ENCODE results near the gene MS4A10.

MS4A10 gene

GRCh38 chr11:60786811-60787567 lies 1.9 kb downstream of the MS4A10 start:
- WGBS, 2 experiments (ENCODE audit: insufficient coverage in 2 of 2): 78 to 93% methylated on average over 5 to 11 of the region's 15 CpGs
- Histone ChIP-seq H3K36me3 (ENCODE audit: control insufficient read depth, insufficient read depth, low read length) (no peaks in the 10 kb centered on the region), H3K27ac (ENCODE audit: low read depth, low read length, severe bottlenecking) (no peak overlapping the region), H3K9me3 (ENCODE audit: control insufficient read depth, low read length) (peaks cover 11% of the 10 kb centered on the region), H3K4me1 (ENCODE audit: control insufficient read depth, insufficient read depth, low read length, poor library complexity, severe bottlenecking) (no peaks in the 10 kb centered on the region), H3K4me3 (ENCODE audit: extremely low read depth, insufficient read depth, low read length, poor library complexity, severe bottlenecking) (no peak overlapping the region)

- peaks cover 12% of the 10 kb centered on the region for H3K9me3 ChIP-seq (ENCODE audit: control insufficient read depth, low read length)
- H3K4me1 ChIP-seq (ENCODE audit: control insufficient read depth, insufficient read depth, low read length, poor library complexity, severe bottlenecking): no peaks in the 10 kb centered on the region
- H3K36me3 ChIP-seq (ENCODE audit: control insufficient read depth, insufficient read depth, low read length): no peaks in the 10 kb centered on the region
- no peak overlapping the region for H3K4me3 ChIP-seq (ENCODE audit: extremely low read depth, insufficient read depth, low read length, poor library complexity, severe bottlenecking)
- 91 to 93% methylated on average over 4 to 7 of the region's 7 CpGs for WGBS, 2 experiments (ENCODE audit: insufficient coverage in 2 of 2)
- no peak overlapping the region for H3K27ac ChIP-seq (ENCODE audit: low read depth, low read length, severe bottlenecking)
Measured at GRCh38 chr11:60788401-60789125, 3.4 kb downstream of the MS4A10 start.

GRCh38 chr11:60790726-60791125 lies 5.6 kb downstream of the MS4A10 start:
- Histone ChIP-seq H3K27ac (ENCODE audit: low read depth, low read length, severe bottlenecking) (no peak overlapping the region), H3K36me3 (ENCODE audit: control insufficient read depth, insufficient read depth, low read length) (no peaks in the 10 kb centered on the region), H3K4me1 (ENCODE audit: control insufficient read depth, insufficient read depth, low read length, poor library complexity, severe bottlenecking) (no peaks in the 10 kb centered on the region), H3K9me3 (ENCODE audit: control insufficient read depth, low read length) (peaks cover 12% of the 10 kb centered on the region), H3K4me3 (ENCODE audit: extremely low read depth, insufficient read depth, low read length, poor library complexity, severe bottlenecking) (no peak overlapping the region)
- 86 to 94% methylated on average over 1 to 3 of the region's 3 CpGs for WGBS, 2 experiments (ENCODE audit: insufficient coverage in 2 of 2)

GRCh38 chr11:60791153-60791933 lies 6.2 kb downstream of the MS4A10 start:
- H3K36me3 ChIP-seq (ENCODE audit: control insufficient read depth, insufficient read depth, low read length): no peaks in the 10 kb centered on the region
- no peak overlapping the region for H3K4me3 ChIP-seq (ENCODE audit: extremely low read depth, insufficient read depth, low read length, poor library complexity, severe bottlenecking)
- H3K9me3 ChIP-seq (ENCODE audit: control insufficient read depth, low read length): peaks cover 12% of the 10 kb centered on the region
- no peak overlapping the region for H3K27ac ChIP-seq (ENCODE audit: low read depth, low read length, severe bottlenecking)
- 83 to 86% methylated on average over 1 to 2 of the region's 4 CpGs for WGBS, 2 experiments (ENCODE audit: insufficient coverage in 2 of 2)
- H3K4me1 ChIP-seq (ENCODE audit: control insufficient read depth, insufficient read depth, low read length, poor library complexity, severe bottlenecking): no peaks in the 10 kb centered on the region

GRCh38 chr11:60792521-60792920 lies 7.4 kb downstream of the MS4A10 start:
- peaks cover 12% of the 10 kb centered on the region for H3K9me3 ChIP-seq (ENCODE audit: control insufficient read depth, low read length)
- H3K36me3 ChIP-seq (ENCODE audit: control insufficient read depth, insufficient read depth, low read length): no peaks in the 10 kb centered on the region
- no peak overlapping the region for H3K4me3 ChIP-seq (ENCODE audit: extremely low read depth, insufficient read depth, low read length, poor library complexity, severe bottlenecking)
- no peak overlapping the region for H3K27ac ChIP-seq (ENCODE audit: low read depth, low read length, severe bottlenecking)
- 72 to 80% methylated on average over 3 of the region's 3 CpGs for WGBS, 2 experiments (ENCODE audit: insufficient coverage in 2 of 2)
- no peaks in the 10 kb centered on the region for H3K4me1 ChIP-seq (ENCODE audit: control insufficient read depth, insufficient read depth, low read length, poor library complexity, severe bottlenecking)

- Histone ChIP-seq H3K9me3 (ENCODE audit: control insufficient read depth, low read length) (peaks cover 12% of the 10 kb centered on the region), H3K36me3 (ENCODE audit: control insufficient read depth, insufficient read depth, low read length) (no peaks in the 10 kb centered on the region), H3K27ac (ENCODE audit: low read depth, low read length, severe bottlenecking) (no peak overlapping the region), H3K4me3 (ENCODE audit: extremely low read depth, insufficient read depth, low read length, poor library complexity, severe bottlenecking) (no peak overlapping the region), H3K4me1 (ENCODE audit: control insufficient read depth, insufficient read depth, low read length, poor library complexity, severe bottlenecking) (no peaks in the 10 kb centered on the region)
- WGBS, 2 experiments (ENCODE audit: insufficient coverage in 2 of 2): 87% methylated on average over 5 of the region's 6 CpGs
Measured at GRCh38 chr11:60795291-60795690, 10.2 kb downstream of the MS4A10 start.

- Histone ChIP-seq H3K9me3 (ENCODE audit: control insufficient read depth, low read length) (no peaks in the 10 kb centered on the region), H3K4me3 (ENCODE audit: extremely low read depth, insufficient read depth, low read length, poor library complexity, severe bottlenecking) (no peak overlapping the region), H3K4me1 (ENCODE audit: control insufficient read depth, insufficient read depth, low read length, poor library complexity, severe bottlenecking) (no peaks in the 10 kb centered on the region), H3K27ac (ENCODE audit: low read depth, low read length, severe bottlenecking) (no peak overlapping the region), H3K36me3 (ENCODE audit: control insufficient read depth, insufficient read depth, low read length) (no peaks in the 10 kb centered on the region)
- 79 to 84% methylated on average over 15 to 17 of the region's 17 CpGs for WGBS, 2 experiments (ENCODE audit: insufficient coverage in 2 of 2)
Measured at GRCh38 chr11:60797846-60798630, 12.9 kb downstream of the MS4A10 start.

- H3K4me3 ChIP-seq (ENCODE audit: extremely low read depth, insufficient read depth, low read length, poor library complexity, severe bottlenecking): no peak overlapping the region
- 100% methylated on average over 1 of the region's 3 CpGs; no CpG with 5 or more reads in 1 of the 2 experiments for WGBS, 2 experiments (ENCODE audit: insufficient coverage in 2 of 2)
- no peaks in the 10 kb centered on the region for H3K36me3 ChIP-seq (ENCODE audit: control insufficient read depth, insufficient read depth, low read length)
- H3K27ac ChIP-seq (ENCODE audit: low read depth, low read length, severe bottlenecking): no peak overlapping the region
- no peaks in the 10 kb centered on the region for H3K4me1 ChIP-seq (ENCODE audit: control insufficient read depth, insufficient read depth, low read length, poor library complexity, severe bottlenecking)
- no peaks in the 10 kb centered on the region for H3K9me3 ChIP-seq (ENCODE audit: control insufficient read depth, low read length)
Measured at GRCh38 chr11:60798631-60799030, 13.5 kb downstream of the MS4A10 start.

- Histone ChIP-seq H3K9me3 (ENCODE audit: control insufficient read depth, low read length) (no peaks in the 10 kb centered on the region), H3K27ac (ENCODE audit: low read depth, low read length, severe bottlenecking) (no peak overlapping the region), H3K4me1 (ENCODE audit: control insufficient read depth, insufficient read depth, low read length, poor library complexity, severe bottlenecking) (no peaks in the 10 kb centered on the region), H3K36me3 (ENCODE audit: control insufficient read depth, insufficient read depth, low read length) (no peaks in the 10 kb centered on the region), H3K4me3 (ENCODE audit: extremely low read depth, insufficient read depth, low read length, poor library complexity, severe bottlenecking) (no peak overlapping the region)
- 85 to 94% methylated on average over 8 to 9 of the region's 10 CpGs for WGBS, 2 experiments (ENCODE audit: insufficient coverage in 2 of 2)
Measured at GRCh38 chr11:60801194-60801593, 16.1 kb downstream of the MS4A10 start.

GRCh38 chr11:60803273-60803936 lies 18.3 kb downstream of the MS4A10 start:
- no peaks in the 10 kb centered on the region for H3K9me3 ChIP-seq (ENCODE audit: control insufficient read depth, low read length)
- WGBS, 2 experiments (ENCODE audit: insufficient coverage in 2 of 2): 87 to 92% methylated on average over 5 to 7 of the region's 7 CpGs
- H3K27ac ChIP-seq (ENCODE audit: low read depth, low read length, severe bottlenecking): no peak overlapping the region
- no peak overlapping the region for H3K4me3 ChIP-seq (ENCODE audit: extremely low read depth, insufficient read depth, low read length, poor library complexity, severe bottlenecking)
- H3K36me3 ChIP-seq (ENCODE audit: control insufficient read depth, insufficient read depth, low read length): no peaks in the 10 kb centered on the region
- no peaks in the 10 kb centered on the region for H3K4me1 ChIP-seq (ENCODE audit: control insufficient read depth, insufficient read depth, low read length, poor library complexity, severe bottlenecking)

All from mesodermal cell (in vitro differentiated cells).